Vagina (tissue), 2 donors: ENCODE data around the gene GORAB.

Source experiments
- POLR2A ChIP-seq, 2 donors: fragments of 450-650 bp; IDR thresholded peaks; one replicate each; pipeline ENCODE4 v1.6.1; 2017; ENCODE audit warnings: antibody characterized with exemption in 2 of 2, mild to moderate bottlenecking in 2 of 2, moderate library complexity in 2 of 2
- TF ChIP-seq, protein P1 (sequence below), 3 experiments: fragments of 450-650 bp in 2 of 3; fragments of 200-600 bp in 1 of 3; sonication (generic) in 1 of 3; IDR thresholded peaks; one replicate each; pipeline ENCODE4 v1.5.1; 2017 to 2019; ENCODE audit warnings: antibody characterized with exemption in 3 of 3, mild to moderate bottlenecking in 2 of 3, moderate library complexity in 2 of 3

DNA sequence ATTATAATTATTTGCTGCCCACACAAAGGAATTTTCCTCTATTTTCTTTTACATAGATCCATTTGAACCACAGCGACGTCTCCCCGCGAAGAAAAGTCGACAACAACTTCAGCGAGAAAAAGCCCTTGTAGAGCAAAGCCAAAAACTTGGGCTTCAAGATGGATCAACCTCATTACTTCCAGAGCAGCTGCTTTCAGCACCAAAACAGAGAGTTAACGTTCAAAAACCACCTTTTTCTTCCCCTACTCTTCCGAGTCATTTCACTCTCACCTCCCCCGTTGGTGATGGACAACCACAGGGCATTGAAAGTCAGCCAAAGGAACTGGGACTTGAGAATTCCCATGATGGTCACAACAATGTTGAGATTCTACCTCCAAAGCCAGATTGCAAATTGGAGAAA, 7.2 kb downstream of the GORAB start:
- TF ChIP-seq, protein P1, sequence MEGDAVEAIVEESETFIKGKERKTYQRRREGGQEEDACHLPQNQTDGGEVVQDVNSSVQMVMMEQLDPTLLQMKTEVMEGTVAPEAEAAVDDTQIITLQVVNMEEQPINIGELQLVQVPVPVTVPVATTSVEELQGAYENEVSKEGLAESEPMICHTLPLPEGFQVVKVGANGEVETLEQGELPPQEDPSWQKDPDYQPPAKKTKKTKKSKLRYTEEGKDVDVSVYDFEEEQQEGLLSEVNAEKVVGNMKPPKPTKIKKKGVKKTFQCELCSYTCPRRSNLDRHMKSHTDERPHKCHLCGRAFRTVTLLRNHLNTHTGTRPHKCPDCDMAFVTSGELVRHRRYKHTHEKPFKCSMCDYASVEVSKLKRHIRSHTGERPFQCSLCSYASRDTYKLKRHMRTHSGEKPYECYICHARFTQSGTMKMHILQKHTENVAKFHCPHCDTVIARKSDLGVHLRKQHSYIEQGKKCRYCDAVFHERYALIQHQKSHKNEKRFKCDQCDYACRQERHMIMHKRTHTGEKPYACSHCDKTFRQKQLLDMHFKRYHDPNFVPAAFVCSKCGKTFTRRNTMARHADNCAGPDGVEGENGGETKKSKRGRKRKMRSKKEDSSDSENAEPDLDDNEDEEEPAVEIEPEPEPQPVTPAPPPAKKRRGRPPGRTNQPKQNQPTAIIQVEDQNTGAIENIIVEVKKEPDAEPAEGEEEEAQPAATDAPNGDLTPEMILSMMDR (IDR thresholded peaks at IDR 0.05) = no peak
- no peak for TF ChIP-seq POLR2A (IDR thresholded peaks at IDR 0.05)
